HG02623 (cell line): ENCODE measurements around the gene ENOX2.

Experiments
- ATAC-seq: cut with Tn5 transposase; IDR thresholded peaks from one replicate; pipeline ENCODE4 v1.9.1; 2021; ENCODE audit warnings: moderate library complexity; ENCODE audit not compliant: unreplicated experiment

ENOX2 gene

GRCh38 chrX:130771648-130772047 is 131.4 kb downstream of the ENOX2 start:
- ATAC-seq = no peak

GRCh38 chrX:130771230-130771629 is 131.8 kb downstream of the ENOX2 start:
- ATAC-seq = no peak

GRCh38 chrX:130770615-130771014 is 132.4 kb downstream of the ENOX2 start:
- ATAC-seq = no peak

GRCh38 chrX:130769835-130770234 is 133.2 kb downstream of the ENOX2 start:
- ATAC-seq = no peak

GRCh38 chrX:130758072-130758471 is 144.9 kb downstream of the ENOX2 start:
- no peak for ATAC-seq

GRCh38 chrX:130756233-130756632 is 146.8 kb downstream of the ENOX2 start:
- no peak for ATAC-seq

DNA sequence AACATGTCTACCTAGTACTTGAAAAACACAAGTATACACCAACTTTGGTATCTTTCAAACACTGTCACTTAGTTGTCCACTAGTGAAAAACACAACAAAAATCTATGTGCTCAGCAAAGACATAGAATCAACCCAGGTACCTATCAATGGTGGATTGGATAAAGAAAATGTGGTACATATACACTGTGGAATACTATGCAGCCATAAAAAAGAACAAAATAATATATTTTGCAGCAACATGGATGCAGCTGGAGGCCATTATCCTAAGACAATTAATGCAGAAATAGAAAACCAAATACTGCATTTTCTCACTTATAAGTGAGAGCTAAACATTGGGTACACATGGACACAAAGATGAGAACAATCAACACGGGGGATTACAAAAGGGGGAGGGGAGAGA is 148.7 kb downstream of the ENOX2 start:
- ATAC-seq = no peak

GRCh38 chrX:130746709-130747342 is 156.2 kb downstream of the ENOX2 start:
- ATAC-seq = no peak

DNA sequence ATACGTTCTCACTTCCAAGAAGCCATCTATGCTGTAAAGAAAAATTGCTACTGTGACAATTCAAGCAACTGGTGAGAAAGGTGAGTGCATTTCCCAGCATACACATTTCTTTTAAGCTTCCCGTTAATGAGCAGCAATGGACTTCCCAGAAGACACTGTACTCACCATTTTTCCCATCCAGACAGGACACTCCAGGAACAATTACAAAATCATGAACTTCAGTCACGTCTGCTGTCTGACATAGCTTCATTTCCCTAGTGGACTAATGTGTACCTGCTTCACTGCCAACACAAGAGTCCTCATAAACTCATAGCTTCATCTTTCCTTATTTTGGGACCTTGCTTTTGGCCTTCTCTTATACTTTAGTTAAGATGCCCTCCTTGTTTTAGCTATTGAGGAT is 156.9 kb downstream of the ENOX2 start:
- ATAC-seq = no peak

DNA sequence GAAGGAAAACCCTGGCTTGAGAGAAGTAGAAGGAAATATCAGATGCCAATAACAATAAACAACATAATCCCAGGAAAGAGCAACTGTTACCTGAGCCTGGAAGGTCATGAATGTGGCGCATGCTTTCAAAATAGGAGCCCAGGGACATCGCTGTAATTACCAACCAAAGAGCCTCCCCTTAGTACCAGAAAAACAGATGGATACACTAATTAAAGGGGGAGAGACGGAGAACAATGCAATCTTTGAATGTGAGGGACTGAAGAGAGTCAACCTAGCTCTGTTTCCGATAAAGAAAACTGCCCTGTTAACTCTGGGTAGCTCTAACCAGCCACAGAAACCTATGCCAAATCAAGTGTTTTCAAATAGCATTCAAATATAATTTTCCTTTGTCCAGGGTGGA is 161.4 kb downstream of the ENOX2 start:
- no peak for ATAC-seq

GRCh38 chrX:130741151-130741550 is 161.9 kb downstream of the ENOX2 start:
- no peak for ATAC-seq

GRCh38 chrX:130738638-130739195 is 164.3 kb downstream of the ENOX2 start:
- no peak for ATAC-seq

DNA sequence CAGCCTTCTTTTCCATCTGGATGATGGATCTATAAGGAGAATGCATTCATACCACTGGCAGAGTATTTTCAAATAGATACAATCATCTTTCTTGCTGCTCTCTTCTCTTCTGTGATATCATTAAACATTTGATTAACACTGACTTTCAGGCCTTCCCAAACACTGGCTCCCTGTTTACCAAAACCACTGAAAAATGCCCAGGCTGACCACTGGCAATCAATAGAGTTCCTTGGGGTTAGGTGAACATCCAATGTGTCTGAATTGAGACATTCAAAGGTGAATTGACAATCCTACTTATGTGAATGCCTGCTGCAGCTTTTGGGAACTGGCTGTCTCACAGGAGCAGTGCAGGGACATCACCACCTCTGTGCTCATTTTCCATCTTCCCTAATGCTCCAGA is 168.3 kb downstream of the ENOX2 start:
- ATAC-seq = no peak

DNA sequence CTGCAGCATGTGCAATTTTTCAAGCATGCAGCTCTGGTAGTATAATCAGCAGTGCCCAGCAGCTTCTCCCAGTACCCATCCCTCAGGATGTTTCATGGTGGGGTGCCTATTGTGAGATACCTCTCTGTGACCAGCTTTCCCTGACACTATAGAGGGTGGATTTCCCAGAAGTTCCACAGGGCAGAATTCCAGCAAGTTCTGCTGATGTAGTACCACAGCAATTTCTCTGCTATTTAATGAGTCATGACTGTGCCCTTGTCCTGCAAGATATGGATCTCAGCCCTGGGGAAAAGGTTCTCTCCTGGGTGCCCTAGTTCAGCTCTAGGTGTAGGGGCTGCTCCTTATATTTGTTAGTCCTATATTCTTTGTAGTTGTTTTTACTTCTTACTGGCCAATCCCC is 174.8 kb downstream of the ENOX2 start:
- no peak for ATAC-seq

DNA sequence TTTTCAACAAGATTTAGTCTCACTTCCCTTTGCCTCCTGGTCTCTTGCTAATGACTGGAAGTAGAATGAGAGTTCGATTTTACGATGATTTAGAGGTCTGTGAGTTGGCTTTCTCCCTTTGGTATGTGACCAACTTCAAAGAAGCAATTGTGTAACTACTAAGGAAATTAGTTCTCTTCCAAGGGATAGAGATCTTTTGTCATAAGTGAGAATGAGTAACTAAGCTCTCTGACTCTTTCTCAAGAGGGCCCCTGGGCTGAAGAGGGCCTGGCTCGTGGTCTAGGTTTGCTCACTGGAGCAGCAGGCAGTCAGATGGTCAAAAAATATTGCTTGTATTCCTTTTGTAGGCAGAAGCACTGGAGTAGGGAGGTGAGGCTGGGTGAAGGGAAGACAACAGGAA is 176.3 kb downstream of the ENOX2 start:
- ATAC-seq = no peak

- no peak for ATAC-seq
Observed at GRCh38 chrX:130725519-130725918, 177.5 kb downstream of the ENOX2 start.

DNA sequence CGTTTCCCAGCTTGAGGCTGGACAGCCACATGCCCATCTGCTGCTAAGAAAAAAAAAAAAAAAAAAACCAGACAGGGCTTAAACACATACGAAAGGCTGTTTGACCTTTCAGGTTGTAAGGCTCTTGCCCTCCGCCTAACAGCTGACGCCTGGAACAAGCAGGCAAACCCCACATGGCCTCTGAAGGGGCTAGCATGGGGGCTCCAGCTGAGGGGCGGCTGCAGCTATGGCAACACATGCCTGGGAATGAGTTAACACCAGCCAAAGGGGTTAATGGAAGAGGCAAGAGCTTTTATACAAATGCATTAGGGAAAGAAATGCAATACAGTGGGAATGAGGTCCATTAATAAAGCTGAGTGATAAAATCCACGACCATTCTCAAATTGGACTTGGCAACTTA is 183.6 kb downstream of the ENOX2 start:
- no peak for ATAC-seq

DNA sequence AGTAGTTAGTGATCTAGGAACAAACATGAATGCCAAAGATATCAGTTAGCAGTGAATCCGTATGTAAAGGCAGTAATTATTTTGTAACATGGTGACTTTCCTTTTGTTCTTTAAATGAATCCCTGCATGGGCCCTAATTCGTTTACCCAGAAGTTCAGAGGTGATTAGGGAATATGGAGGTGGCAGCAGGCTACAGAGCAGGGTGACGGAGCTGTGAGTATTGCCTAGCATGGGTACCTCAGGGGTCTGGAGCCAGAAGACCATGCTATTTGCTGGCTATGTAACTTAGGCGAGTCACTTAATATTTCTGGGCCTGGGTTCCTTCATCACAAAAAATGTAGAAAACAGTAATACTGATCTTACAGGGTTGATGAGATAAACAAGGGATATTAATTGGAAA is 184.9 kb downstream of the ENOX2 start:
- no peak for ATAC-seq

DNA sequence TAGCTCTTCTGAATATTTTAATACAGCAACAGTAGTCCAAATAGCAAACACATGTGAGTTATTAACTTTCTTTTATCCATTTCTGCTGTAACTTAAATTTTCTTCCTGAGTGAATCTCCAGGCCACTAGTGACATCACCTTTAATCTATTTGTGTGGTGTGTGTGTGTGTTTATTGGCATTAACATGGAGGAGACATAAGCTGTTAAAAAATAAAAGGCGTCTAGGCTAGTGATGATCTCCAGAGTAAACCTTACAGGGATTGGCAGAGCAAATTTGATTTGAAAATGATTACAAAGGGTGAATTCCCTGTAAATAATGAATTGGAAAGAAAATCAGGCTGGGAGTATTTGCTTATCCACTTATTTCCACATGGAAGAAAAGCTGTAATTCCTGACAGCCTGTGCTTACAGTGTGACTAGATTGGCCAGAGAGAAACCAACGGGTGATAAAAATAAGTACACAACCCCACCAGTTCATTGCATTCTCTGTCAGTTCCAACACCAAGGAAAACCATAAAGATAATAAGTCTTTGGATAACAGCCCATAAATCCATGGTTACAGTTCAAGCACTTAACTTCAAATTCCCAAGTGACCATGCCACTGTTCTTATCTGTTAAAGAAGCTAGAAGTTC is 186.1 kb downstream of the ENOX2 start:
- no peak for ATAC-seq

DNA sequence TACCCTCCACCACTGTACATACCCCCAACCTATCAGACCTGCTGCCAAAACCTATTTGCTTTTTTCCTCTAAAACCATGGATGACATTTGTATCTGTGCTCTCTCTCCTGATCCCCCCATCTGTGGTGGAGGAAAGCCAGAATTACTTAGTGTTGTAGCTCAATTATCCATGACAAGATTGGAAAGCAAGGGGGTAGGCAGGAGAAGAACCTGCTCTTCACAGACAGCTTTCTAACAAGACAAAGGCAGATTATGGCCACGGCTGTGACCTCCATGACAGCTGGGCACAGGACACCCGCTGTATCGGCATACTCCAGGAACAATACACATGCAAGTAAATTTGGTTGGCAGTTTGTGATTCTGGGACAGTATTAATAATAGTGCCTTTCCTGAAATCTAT is 186.7 kb downstream of the ENOX2 start:
- no peak for ATAC-seq

- ATAC-seq = no peak
Observed at GRCh38 chrX:130715299-130715698, 187.7 kb downstream of the ENOX2 start.

GRCh38 chrX:130714665-130715064 is 188.3 kb downstream of the ENOX2 start:
- ATAC-seq = no peak

DNA sequence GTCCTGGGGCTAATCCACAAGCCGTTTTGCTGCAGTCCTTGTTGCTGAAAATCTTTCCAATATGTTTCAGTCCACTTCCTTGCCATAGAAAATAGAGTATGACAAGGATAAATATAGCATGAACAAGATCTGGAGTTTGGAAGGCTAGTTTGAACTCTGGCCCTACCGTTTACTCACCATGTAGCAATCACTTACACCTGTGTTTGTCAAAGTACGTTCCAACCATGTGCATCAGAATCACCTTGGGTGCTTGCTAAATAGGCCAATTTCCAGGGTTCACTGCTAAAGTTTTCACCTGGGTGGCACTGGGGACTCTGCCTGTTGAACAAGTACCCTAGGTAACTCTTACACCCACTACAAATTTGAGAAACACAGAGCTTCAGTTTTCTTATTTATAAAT is 188.9 kb downstream of the ENOX2 start:
- no peak for ATAC-seq
